Femur (tissue), 1 donor: Measurements from ENCODE around the gene ENTPD8.
A peak's percentile ranks its signal among the peaks of the same experiment; 100 is the strongest.

ENCODE experiments used
- DNase-seq: peaks from one replicate; pipeline ENCODE4 v3.0.0-alpha.2; 2017

The ENTPD8 gene

DNA sequence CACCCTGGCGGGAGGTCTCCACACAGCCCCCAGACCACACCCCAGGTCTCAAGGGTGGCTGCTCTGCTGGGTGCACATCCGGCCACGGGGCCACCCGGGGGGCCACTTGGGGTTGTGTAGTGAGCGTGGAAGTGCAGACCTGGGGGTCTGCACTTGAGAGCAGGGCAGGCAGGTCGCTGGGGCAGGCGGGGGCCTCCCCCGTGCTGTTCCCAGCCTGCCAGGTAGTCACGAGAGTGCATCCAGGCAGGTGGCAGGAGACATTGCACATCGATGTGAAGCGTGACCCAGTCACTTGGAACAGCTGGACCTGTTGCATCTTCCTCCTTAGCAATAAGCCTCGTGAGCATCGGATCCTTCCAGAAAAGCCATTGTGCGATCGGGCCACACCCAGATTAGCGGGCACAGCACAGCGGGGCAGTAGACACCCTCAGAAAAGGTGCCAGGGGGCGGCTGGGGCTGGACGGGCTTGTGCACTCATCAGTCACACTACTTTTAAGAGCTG, 4.8 kb upstream of the ENTPD8 start:
- DNase-seq, result no peak

DNA sequence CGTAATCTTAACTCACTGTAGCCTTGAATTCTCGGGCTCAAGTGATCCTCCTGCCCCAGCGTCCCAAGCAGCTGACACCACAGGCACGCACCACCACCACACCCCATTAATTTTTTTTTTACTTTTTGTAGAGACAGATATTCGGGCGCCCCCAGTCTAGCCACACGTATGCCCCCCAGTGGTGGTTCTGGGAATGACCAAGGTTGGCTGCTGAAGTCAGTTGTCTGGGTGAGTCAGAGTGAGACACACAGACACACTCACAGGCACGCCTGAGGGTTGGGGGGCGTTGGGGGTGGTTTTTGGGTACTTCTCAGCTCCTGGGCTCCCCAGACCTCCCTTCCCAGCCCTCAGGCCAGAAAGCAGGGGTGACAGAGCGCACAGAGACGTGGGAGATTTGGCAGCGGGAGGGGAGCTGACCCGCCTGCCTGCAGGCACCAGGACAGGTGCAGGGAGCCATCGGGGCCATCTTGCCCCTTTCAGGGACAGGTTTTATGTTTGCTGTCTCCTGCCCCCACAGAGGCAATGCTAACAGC, 4.2 kb upstream of the ENTPD8 start:
- DNase-seq, result peak; percentile 81

DNA sequence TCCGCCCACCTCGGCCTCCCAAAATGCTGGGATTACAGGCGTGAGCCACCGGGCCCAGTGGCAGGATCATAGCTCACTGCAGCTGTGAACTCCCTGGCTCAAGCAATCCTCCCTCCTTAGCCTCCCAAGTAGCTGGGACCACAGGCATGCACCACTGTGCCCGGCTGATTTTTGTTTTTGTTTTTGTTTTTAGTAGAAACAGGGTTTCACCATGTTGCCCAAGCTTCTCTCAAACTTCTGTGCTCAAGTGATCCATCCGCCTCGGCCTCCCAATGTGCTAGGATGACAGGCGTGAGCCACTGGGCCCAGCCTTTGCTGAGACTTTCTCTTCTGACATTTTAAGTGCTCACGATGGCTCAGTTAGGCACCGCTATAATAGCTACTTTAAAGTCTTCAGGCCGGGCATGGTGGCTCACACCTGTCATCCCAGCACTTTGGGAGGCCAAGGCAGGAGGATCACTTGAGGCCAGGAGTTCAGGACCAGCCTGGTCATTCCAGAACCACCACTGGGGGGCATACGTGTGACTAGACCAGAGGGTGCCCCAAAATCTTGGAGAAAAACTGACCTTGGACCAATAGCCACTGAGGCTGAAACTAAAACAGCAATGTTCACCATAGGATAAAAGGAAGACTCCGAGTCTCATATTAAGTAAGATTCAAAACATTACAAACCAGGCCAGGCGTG, 3.1 kb upstream of the ENTPD8 start:
- DNase-seq, result no peak

DNA sequence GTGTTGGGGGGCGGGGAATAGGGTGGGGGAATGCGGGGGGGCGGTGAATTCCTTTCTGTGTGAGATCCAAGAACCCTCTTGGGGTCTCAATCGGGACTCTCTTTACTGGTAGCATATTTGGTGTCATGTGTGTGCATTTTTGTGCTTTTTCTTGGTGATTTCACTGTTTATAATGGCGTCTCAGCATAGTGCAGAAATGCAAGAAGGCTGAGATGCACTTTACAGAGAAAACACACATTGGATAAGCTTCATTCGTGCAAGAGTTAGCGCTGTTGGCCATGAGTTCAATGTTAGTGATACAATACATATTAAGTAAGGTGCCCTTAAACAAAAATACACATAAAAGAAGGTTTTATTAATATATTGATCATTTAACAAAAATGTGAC, 771 bp upstream of the ENTPD8 start:
- no peak for DNase-seq

DNA sequence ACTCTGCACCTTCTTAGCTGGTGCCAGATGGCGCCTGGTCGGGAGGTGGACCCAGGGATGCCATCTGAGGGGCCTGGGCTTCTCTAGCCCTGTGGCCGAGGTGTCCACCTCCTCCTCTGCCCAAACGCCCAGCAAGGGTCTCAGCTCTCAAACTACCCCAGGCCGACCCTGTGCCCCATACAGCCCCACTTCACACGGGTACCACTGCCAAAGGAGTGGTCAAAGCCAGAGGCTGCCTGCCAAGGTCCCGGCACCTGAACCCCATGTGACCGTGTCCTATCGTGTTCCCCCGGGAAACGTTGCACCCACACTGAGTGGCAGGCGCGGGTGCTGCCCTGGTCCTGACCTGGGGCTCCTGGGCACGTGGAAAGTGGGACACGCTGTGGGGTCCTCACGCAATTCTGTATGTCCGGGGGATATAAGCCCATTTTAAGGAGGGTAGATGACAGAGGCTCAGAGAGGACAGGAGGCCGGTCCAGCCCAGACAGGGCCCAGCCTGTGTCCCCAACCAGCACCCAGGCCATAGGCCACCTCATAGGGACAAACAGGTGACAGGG, 1.9 kb downstream of the ENTPD8 start:
- DNase-seq, result no peak

DNA sequence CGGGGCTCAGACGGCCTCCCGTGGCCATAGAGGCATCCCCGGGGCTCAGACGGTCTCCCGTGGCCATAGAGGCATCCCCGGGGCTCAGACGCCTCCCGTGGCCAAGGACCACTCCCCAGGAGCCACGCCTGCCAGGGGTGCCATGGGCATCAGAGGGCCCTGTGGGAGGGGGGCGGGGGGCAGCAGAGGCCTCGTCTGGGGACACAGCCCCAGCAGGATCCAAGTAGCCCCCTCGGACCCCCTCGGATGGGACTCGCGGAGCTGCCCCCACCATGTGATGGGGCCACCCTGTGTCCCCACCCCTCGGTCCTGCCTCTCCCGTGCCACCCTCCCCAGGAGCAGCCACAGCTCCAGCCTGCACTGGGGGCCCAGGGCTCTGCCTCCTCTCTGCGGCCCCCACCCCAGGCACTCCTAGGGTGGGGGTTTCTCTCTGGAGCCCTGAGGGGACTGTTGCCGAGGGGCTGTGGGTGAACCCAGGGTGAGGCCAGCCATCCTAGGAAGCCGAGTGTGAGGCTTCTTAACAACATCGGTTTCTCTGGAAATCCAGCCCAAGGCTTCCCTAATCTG, 2.5 kb downstream of the ENTPD8 start:
- no peak for DNase-seq

DNA sequence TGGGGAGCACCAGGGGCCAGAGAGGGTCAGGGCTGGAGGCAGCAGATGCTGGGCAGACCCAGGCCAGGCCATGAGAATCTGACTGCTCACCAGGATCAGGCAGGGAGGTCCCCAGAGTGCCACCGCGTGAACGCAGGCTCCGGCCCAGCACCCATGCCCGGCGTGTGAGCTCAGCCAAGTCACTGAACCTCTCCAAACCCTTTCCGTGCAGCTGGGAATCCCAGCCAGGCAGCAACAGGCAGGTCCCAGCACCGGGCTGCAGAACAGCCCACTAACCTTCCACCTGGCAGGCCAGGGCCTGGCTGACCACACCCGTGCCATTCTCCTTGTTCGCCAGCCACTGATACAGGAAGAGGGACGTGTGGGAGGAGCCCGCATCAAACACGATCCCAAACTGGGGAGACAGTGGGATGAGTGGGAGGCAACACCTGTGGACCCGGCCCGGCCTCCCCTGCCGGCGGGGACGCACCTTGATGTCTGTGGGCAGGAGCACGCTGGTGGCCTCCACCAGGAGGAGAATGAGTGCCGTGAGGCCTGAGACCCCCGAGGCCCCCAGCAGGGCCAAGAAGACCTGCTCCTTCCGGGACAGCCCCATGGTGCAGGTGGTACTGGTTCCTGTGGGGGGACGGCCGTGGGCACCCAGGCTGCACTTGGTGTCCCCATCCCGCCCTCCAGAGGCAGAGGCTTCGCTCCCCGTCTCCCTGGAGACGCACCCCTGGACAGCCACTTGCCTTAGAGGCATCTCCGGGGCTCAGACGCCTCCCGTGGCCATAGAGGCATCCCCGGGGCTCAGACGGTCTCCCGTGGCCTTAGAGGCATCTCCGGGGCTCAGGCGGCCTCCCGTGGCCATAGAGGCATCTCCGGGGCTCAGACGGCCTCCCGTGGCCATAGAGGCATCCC, 3.2 kb downstream of the ENTPD8 start:
- DNase-seq, result no peak

DNA sequence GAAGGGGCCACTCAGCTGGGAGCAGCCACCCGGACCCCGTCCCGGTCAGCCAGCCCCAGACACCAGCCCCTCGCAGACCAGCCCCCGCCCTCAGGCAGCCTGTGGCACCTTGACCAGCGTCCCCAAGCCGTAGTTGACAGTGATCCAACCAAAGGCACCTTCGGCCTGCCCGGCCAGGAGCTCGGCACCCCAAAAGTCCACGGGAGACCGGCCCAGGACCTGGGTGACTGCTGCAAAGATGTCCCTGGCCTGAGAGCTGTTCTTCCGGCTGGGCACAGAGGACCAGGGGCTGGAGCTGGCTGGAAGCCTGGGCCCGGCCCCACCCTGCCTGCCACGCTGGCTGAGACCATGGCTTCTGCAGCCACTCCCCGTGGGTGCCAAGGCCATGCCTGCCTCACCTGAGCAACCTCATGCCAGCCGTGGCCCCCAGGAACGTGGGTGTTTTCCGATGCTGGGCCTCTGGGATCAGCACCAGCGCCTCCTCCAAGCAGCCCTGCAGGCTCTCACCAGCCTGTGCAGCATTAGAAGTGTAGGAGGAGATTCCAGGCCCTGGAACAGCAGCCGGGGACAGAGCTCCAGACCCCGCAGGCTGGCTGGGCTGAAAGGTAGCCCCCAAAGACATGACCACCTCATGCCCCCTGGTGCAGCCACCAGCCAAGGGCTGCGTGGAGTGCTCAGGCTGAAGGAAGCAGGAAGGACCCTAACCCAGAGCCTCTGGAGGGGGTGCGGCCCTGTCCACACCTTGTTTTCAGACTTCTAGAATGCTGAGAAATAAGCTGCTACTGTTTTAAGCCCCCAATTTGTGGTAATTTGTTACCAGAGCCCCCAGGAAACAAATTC, 4.2 kb downstream of the ENTPD8 start:
- DNase-seq, result no peak

DNA sequence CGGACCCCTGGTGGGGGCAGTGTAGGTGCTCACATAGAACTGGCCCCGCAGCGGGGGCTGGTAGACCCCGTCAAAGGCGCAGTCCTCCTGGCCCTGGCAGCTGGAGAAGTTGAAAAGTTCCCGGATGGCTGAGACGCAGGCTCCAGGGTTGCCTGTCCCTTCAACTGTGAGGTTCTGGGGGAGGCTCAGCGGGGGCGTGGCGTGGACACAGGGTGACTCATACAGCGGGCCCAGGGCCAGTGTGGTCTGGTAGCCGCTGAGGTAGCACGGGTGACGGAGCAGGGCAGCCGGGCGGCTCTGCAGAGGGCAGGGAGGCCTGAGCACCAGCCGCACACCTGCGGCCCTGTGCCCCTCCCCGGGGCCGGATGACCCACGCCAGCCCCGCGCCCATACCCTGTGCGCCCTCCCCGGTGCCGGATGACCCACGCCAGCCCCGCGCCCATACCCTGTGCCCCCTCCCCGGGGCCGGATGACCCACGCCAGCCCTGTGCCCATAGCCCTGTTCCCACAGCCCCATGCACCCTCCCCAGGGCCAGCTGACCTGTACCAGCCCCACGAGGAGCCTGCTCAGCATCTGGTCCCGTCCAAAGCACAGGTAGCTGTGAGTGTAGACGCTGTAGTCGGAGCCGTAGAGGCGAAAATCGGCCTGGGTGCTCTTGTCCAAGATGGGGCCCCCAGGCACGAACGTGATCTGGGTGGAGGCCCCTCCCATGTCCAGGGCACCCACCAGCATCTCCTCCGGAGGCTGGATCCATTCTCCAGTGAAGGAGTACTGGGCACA, 5.0 kb downstream of the ENTPD8 start:
- DNase-seq, result no peak

DNA sequence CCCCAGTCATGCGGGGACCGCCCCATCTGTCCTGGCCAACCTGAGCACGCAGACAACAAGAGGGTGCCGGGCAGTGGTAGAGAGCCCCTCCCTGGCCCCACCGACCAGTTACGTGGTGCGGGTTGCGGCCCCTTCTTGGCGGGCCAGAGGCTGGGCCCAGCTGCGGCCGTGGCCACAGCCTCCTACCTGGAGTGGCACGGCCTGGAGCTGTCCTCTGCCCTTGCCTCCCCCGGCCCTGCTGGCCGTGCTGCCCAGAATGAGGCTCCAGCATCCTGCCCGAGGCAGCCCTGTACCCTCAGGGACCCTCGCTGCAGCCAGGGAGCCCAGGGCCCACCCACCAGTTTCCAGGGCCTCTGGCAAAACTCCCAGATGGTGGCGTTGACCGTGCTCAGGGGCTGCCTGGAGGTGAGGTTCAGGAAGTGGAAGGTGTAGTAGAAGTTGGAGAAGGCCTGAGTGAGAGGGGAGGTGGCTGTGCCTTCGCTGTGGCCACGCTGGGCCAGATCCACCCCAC, 5.7 kb downstream of the ENTPD8 start:
- no peak for DNase-seq

DNA sequence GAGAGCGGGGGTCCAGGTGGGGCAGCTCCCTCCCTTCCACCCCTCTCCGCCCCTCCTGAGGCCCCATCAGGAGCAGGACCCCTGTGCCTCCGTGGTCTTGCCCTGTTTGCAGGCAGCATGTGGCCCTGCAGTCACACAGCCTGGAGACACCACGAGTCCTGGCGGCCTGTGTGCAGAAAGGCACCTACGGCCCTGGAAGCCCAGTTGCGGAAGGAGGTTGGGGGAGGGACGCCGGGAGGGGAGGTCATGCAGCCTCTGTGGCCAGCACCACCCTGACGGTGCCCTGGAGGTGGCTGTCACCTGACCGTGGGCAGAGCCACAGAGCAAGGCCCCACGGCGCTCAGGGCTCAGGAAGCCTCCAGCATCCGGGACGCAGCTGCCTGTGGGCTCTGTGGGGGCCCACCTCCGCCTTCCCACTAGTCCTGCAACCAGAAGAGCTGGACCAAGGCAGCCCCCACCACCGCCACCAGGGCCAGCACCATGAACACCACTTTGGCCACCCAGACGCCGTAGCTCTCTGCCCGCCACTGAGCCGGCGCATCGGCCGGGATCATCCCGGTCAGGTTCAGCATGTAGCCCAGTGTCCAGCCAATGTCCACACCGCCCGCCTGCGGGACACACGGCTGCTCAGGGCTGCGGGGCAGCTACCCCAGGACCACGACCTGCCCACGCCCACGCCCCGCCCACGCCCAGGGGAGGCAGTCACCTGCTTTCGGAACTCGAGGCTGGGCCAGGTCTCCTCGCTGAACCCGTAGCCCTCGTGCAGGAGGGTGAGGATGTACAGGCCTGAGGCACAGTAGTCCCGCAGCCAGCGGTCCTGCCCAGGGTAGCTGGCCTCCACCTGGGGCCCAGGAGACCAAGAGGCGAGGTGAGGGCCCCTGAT, 6.4 kb downstream of the ENTPD8 start:
- no peak for DNase-seq

DNA sequence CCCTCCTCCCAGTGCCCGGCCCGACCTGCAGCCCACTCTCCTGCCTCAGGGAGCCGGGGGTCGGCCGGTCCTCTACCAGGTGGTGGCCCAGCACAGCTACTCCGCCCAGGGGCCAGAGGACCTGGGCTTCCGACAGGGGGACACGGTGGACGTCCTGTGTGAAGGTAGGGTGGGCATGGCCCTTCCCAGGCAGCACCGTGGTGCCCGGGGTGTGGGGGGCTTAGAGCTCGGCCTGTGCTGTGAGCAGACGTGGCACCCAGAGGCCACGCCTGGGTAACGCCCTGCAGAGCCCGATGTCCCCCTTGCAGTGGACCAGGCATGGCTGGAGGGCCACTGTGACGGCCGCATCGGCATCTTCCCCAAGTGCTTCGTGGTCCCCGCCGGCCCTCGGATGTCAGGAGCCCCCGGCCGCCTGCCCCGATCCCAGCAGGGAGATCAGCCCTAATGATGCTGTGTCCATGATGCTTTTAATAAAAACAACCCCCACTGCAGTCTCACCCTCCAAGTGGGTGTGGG, 7.2 kb downstream of the ENTPD8 start:
- no peak for DNase-seq

DNA sequence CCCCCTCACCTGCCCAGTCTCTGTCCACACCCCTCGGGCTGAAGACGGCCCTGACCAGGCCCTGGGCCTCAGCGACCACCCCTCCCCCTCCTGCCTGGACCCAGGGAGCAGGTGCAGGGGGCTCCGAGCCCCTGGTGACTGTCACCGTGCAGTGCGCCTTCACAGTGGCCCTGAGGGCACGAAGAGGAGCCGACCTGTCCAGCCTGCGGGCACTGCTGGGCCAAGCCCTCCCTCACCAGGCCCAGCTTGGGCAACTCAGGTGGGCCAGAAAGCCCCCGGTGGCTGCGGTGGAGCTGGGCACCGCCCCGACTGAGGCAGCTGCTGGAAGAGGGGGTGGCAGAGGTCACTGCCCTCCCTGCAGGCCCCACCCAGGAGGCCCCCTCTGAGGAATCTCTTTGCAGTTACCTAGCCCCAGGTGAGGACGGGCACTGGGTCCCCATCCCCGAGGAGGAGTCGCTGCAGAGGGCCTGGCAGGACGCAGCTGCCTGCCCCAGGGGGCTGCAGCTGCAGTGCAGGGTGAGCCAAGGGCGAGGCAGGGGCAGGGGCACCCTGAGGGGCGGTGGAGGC, 7.7 kb downstream of the ENTPD8 start:
- DNase-seq, result no peak

DNA sequence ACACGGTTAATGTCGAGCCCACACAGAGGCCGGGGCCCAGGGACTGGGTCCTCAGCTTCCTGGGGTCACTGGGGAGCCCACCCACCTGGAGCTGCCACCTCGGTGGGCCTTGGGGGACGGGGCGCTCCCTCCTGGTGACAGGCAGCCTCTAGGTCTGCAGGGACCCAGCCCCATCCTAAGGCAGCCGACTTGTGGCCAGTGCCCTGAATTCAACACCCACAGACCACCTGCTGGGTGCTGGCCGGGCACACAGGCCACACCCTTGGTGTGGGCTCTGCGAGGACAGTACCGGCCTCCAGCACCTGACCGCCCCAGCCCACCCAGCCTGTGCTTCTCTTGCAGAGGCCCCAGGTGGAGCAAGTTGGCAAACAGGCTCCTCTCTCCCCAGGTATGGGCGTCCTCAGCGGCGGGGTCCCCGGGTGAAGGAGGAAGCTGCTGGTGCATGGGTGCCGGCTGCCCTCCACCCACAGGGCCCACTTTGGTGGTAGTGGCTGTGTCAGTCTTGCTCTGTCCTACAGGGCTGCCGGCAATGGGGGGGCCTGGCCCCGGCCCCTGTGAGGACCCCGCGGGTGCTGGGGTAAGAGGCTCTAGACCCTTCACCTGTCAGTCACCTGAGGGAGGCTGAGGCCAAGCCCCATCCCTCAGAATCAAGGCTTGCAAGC, 8.3 kb downstream of the ENTPD8 start:
- no peak for DNase-seq

DNA sequence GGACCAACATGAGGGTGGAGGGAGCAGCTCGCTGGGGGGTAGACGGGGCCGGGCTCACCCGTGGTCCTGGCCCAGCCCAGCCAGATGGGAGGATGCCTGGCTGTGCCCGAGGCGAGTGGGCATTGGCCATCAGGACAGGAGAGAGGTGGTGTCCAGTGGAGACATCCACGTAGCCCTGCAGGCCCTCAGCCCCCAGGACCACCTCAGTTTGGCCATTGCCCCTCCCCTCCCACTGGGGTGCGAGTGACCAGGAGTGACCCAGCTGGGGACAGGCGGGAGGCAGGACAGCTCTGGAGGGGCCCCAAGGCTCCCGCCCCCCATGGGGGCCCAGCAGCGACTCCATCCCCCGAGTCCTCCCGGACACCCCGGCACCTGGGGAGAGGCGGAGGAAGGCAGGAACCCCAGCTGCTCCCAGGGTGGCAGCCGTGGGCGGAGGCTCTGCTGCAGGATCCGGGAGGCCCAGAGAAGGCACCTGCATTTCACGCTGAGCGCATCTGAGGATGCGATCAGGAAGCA, 9.7 kb downstream of the ENTPD8 start:
- no peak for DNase-seq

DNA sequence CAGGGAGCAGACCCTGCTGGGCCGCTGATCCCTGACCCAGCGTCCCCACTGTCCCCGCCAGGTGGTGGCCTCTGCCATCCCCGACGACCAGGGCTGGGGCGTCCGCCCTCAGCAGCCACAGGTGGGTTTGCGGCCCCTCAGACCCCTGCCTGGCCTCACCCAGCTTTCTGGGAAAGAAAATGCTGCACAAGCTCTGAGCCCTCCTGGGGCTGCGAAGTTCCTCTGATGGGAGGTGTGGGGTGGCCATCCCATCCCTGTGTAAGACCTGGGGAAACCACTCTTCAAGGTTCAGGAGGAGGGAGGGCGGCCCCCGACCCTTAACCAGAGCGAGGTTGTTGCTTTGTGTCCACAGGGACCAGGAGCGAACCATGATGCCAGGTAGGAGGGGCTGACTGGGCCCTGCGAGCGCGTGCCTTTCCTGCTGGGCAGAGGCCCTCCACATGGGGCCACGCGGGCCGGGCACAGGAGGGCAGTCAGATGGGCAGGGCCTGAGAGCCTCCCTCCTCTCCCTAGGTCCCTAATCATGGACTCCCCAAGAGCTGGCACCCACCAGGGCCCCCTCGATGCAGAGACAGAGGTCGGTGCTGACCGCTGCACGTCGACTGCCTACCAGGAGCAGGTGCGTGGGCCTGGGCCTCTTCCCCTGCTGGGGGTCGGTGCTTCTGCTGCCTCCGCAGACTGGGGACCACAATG, 10.3 kb downstream of the ENTPD8 start:
- DNase-seq, result no peak

DNA sequence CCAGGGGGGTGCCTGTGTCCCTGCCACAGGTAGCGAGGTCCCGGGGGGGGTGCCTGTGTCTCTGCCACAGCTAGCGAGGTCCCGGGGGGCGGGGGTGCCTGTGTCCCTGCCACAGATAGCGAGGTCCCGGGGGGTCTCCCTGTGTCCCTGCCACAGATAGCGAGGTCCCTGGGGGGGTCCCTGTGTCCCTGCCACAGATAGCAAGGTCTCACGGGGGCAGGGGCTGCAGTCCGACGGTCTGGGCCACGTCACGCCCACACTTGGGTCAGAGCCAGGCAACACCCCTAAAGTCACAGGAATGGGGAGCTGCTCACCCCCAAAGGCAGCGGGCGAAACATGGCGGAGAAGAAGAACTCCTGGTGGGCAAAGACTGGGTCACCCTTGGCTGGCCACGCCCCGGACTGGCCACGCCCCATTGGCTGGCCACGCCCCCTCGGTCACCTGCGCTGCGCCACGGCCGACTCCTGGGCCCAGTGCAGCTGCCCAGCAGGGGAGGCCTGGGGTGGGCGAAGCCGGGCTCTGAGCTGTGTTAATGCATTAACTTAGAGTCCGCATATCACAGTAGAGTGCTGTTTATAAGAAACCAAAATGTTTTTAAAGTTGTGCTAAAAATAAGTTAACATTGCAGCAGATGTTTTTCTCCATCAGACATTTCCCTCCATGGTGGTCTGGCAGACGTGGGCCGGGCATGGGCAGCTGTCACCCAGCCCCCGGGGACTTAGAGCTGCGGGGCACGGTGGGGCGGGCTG, 11.0 kb downstream of the ENTPD8 start:
- no peak for DNase-seq

DNA sequence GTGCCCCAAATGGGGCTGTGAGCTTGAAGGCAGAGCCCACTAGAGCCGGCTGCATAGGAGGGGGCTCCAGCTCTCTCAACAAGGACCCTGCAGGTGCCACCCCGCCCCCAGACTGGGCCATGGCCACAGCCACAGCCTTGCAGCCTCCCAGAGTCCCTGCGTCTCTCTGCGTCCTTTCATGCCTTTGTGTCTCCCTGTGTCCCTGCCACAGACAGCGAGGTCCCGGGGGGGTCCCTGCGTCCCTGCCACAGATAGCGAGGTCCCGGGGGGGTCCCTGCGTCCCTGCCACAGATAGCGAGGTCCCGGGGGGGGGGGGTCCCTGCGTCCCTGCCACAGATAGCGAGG, 11.6 kb downstream of the ENTPD8 start:
- DNase-seq, result no peak
